AG10803 (cell line): ENCODE results near the gene HEXIM2.

Experiments used
- DNase-seq: peaks from one replicate; pipeline ENCODE4 v3.0.0; 2010; ENCODE audit warnings: low read depth
- H3K4me3 ChIP-seq: 2 replicates; pipeline ENCODE4 v1.5.1; 2011; ENCODE audit warnings: mild to moderate bottlenecking, low read length, control low read depth
- CTCF ChIP-seq: conservative IDR thresholded peaks from 2 replicates; pipeline ENCODE4 v1.5.1; 2011; ENCODE audit warnings: mild to moderate bottlenecking, low read length, control low read depth, inconsistent platforms

The HEXIM2 gene

DNA sequence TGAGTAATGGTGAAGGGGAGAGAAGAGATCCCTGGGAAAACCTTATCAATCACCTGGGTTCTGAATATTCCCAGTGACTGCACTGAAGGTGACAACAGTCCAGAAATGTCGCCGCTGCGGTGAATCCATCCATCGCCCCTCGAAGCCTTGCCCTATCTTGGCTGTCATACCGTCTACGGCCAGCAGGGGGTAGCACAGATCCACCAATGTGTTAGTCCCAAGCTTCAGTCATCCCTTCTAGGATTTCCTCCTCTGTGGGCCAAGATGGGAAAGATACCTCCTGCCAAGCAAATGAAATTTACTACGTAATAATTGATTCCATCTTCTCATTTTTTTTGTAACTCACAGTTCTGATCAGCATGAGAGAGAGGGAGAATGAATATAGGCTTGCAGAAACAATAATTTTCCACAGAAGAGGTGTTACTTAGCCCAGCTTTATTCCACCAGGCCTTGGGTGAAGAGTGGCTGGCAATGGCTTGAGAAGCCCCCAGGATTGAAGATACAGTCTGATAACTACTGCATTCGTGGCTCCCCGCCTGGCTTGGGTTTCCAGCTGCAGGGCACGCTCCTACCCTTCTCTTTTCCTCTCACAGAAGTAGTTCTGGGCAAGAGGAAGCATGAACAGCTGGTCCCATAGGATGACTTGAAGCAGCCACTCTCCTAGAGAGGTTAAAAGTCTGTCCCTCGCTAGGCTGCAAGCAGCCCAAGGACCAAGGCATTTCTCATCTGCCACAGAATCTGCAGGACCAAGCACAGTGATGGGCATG is 57.4 kb downstream of the HEXIM2 start:
- peak; percentile 90 for DNase-seq
- TF ChIP-seq CTCF = peak; percentile 97
- H3K4me3 ChIP-seq = peak overlapping the region; percentile 20; the same call in 1 of the 2 replicates
